HEK293 (cell line): Measurements from ENCODE around the gene GLMP.
A peak's percentile ranks its signal among the peaks of the same experiment; 100 is the strongest.

Experiments used
- ATF2 ChIP-seq: fragments of 450-650 bp; formaldehyde crosslinking; IDR thresholded peaks from 2 replicates; pipeline ENCODE4 v1.5.1; 2016; ENCODE audit warnings: missing biosample characterization, missing genetic modification characterization, low read depth
- BCL11B ChIP-seq: fragments of 450-650 bp; formaldehyde crosslinking; IDR thresholded peaks from 2 replicates; pipeline ENCODE4 v1.5.1; 2016; ENCODE audit warnings: low read depth, missing biosample characterization, missing genetic modification characterization
- GFI1B ChIP-seq: fragments of 450-650 bp; formaldehyde crosslinking; IDR thresholded peaks from 2 replicates; pipeline ENCODE4 v1.5.1; 2016; ENCODE audit warnings: missing biosample characterization, missing genetic modification characterization
- HOXA7 ChIP-seq: sonication (generic); formaldehyde crosslinking; IDR thresholded peaks from 2 replicates; pipeline ENCODE4 v1.8.1; 2022; ENCODE audit warnings: missing genetic modification reagents, borderline replicate concordance
- KLF1 ChIP-seq: fragments of 450-650 bp; formaldehyde crosslinking; IDR thresholded peaks from 2 replicates; pipeline ENCODE4 v1.5.1; 2016; ENCODE audit warnings: missing biosample characterization, missing genetic modification characterization
- KLF8 ChIP-seq: fragments of 450-650 bp; formaldehyde crosslinking; IDR thresholded peaks from 2 replicates; pipeline ENCODE4 v1.5.1; 2016; ENCODE audit warnings: missing biosample characterization, missing genetic modification characterization
- MYNN ChIP-seq: fragments of 450-650 bp; formaldehyde crosslinking; IDR thresholded peaks from 2 replicates; pipeline ENCODE4 v1.5.1; 2016; ENCODE audit warnings: missing biosample characterization, missing genetic modification characterization, borderline replicate concordance
- REPIN1 ChIP-seq: fragments of 450-650 bp; formaldehyde crosslinking; IDR thresholded peaks from 2 replicates; pipeline ENCODE4 v1.5.1; 2017; ENCODE audit warnings: missing biosample characterization, missing genetic modification characterization, low read depth
- SP2 ChIP-seq: fragments of 450-650 bp; formaldehyde crosslinking; IDR thresholded peaks from 2 replicates; pipeline ENCODE4 v1.5.1; 2016; ENCODE audit warnings: missing biosample characterization, missing genetic modification characterization
- ZBTB11 ChIP-seq: fragments of 450-650 bp; formaldehyde crosslinking; conservative IDR thresholded peaks from 2 replicates; pipeline ENCODE4 v1.5.1; 2016; ENCODE audit warnings: low read depth, missing biosample characterization, missing genetic modification characterization
- ZBTB26 ChIP-seq: fragments of 450-650 bp; formaldehyde crosslinking; optimal IDR thresholded peaks from 2 replicates; pipeline ENCODE3; 2016; ENCODE audit warnings: missing biosample characterization, mild to moderate bottlenecking, missing genetic modification characterization
- ZBTB7A ChIP-seq: fragments of 450-650 bp; formaldehyde crosslinking; IDR thresholded peaks from 2 replicates; pipeline ENCODE4 v1.5.1; 2016; ENCODE audit warnings: low read depth, missing biosample characterization, missing genetic modification characterization
- ZBTB8A ChIP-seq: fragments of 450-650 bp; formaldehyde crosslinking; IDR thresholded peaks from 2 replicates; pipeline ENCODE4 v1.5.1; 2016; ENCODE audit warnings: missing biosample characterization, missing genetic modification characterization
- ZIC2 ChIP-seq: fragments of 450-650 bp; formaldehyde crosslinking; IDR thresholded peaks from 2 replicates; pipeline ENCODE4 v1.5.1; 2016; ENCODE audit warnings: missing biosample characterization, missing genetic modification characterization
- ZNF112 ChIP-seq: fragments of 450-650 bp; formaldehyde crosslinking; IDR thresholded peaks from 2 replicates; pipeline ENCODE4 v1.5.0; 2017; ENCODE audit warnings: missing biosample characterization, missing genetic modification characterization
- ZNF121 ChIP-seq: fragments of 450-650 bp; formaldehyde crosslinking; IDR thresholded peaks from 2 replicates; pipeline ENCODE4 v1.5.1; 2016; ENCODE audit warnings: missing biosample characterization, missing genetic modification characterization
- ZNF132 ChIP-seq: fragments of 450-650 bp; formaldehyde crosslinking; IDR thresholded peaks from 2 replicates; pipeline ENCODE4 v1.5.1; 2017; ENCODE audit warnings: missing biosample characterization, missing genetic modification characterization, borderline replicate concordance
- ZNF146 ChIP-seq: fragments of 450-650 bp; formaldehyde crosslinking; IDR thresholded peaks from 2 replicates; pipeline ENCODE4 v1.5.1; 2016; ENCODE audit warnings: missing biosample characterization, missing genetic modification characterization
- ZNF175 ChIP-seq: fragments of 450-650 bp; formaldehyde crosslinking; IDR thresholded peaks from 2 replicates; pipeline ENCODE4 v1.5.1; 2016; ENCODE audit warnings: missing biosample characterization, missing genetic modification characterization
- ZNF2 ChIP-seq: fragments of 450-650 bp; formaldehyde crosslinking; IDR thresholded peaks from 2 replicates; pipeline ENCODE4 v1.5.1; 2016; ENCODE audit warnings: missing biosample characterization, missing genetic modification characterization
- ZNF202 ChIP-seq: fragments of 450-650 bp; formaldehyde crosslinking; IDR thresholded peaks from 2 replicates; pipeline ENCODE4 v1.5.1; 2016; ENCODE audit warnings: missing biosample characterization, missing genetic modification characterization, borderline replicate concordance
- ZNF221 ChIP-seq: fragments of 450-650 bp; formaldehyde crosslinking; IDR thresholded peaks from 2 replicates; pipeline ENCODE4 v1.5.1; 2017; ENCODE audit warnings: missing biosample characterization, missing genetic modification characterization, borderline replicate concordance
- ZNF280C ChIP-seq: fragments of 450-650 bp; formaldehyde crosslinking; IDR thresholded peaks from 2 replicates; pipeline ENCODE4 v1.5.1; 2016; ENCODE audit warnings: missing biosample characterization, missing genetic modification characterization
- ZNF341 ChIP-seq: fragments of 450-650 bp; formaldehyde crosslinking; IDR thresholded peaks from 2 replicates; pipeline ENCODE4; 2016; ENCODE audit warnings: low read depth, missing biosample characterization, missing genetic modification characterization
- ZNF423 ChIP-seq: fragments of 450-650 bp; formaldehyde crosslinking; IDR thresholded peaks from 2 replicates; pipeline ENCODE4 v1.5.1; 2016; ENCODE audit warnings: missing biosample characterization, missing genetic modification characterization
- ZNF600 ChIP-seq: fragments of 450-650 bp; formaldehyde crosslinking; IDR thresholded peaks from 2 replicates; pipeline ENCODE4 v1.5.1; 2016; ENCODE audit warnings: missing biosample characterization, missing genetic modification characterization
- ZNF610 ChIP-seq: fragments of 450-650 bp; formaldehyde crosslinking; IDR thresholded peaks from 2 replicates; pipeline ENCODE4 v1.5.1; 2016; ENCODE audit warnings: missing biosample characterization, missing genetic modification characterization, borderline replicate concordance
- ZNF624 ChIP-seq: fragments of 450-650 bp; formaldehyde crosslinking; IDR thresholded peaks from 2 replicates; pipeline ENCODE4 v1.5.1; 2017; ENCODE audit warnings: missing biosample characterization, missing genetic modification characterization
- ZNF777 ChIP-seq: fragments of 450-650 bp; formaldehyde crosslinking; IDR thresholded peaks from 2 replicates; pipeline ENCODE4 v1.5.1; 2017; ENCODE audit warnings: missing biosample characterization, missing genetic modification characterization, borderline replicate concordance
- ZNF830 ChIP-seq: fragments of 450-650 bp; IDR thresholded peaks from 2 replicates; pipeline ENCODE4 v1.5.0; 2018; ENCODE audit warnings: missing biosample characterization, missing genetic modification characterization, low read depth, mild to moderate bottlenecking, moderate library complexity

GLMP gene

GRCh38 chr1:156281693-156282478 lies 13.6 kb downstream of the GLMP start (continued):
- TF ChIP-seq ZNF146 (no peak; the same call in 1 of the 2 replicates), ATF2 (tag by site-specific recombination) (no peak), ZNF610 (tag by site-specific recombination) (0 out of 2 replicates have a peak, but pooled peaks have one; percentile 4), MYNN (tag by site-specific recombination) (peak; percentile 10; the same call in 1 of the 2 replicates), ZNF132 (tag by site-specific recombination) (no peak), ZBTB26 (no peak), KLF1 (peak; percentile 79), ZNF202 (tag by site-specific recombination) (no peak), ZNF2 (tag by site-specific recombination) (no peak), ZBTB11 (no peak), ZNF112 (tag by site-specific recombination) (no peak), ZNF121 (no peak), ZBTB7A (tag by site-specific recombination) (no peak), REPIN1 (tag by site-specific recombination) (peak; percentile 32; the same call in 1 of the 2 replicates), ZNF221 (no peak), SP2 (tag by site-specific recombination) (peak; percentile 77), ZNF280C (tag by site-specific recombination) (no peak), KLF8 (tag by site-specific recombination) (peak; percentile 34; the same call in 1 of the 2 replicates), ZIC2 (tag by site-specific recombination) (no peak), ZNF175 (tag by site-specific recombination) (no peak), ZNF423 (tag by site-specific recombination) (no peak), BCL11B (no peak), ZNF830 (no peak), GFI1B (tag by site-specific recombination) (no peak), ZNF341 (no peak), ZBTB8A (tag by site-specific recombination) (peak; percentile 87), ZNF600 (tag by site-specific recombination) (no peak), ZNF624 (no peak), ZNF777 (tag by site-specific recombination) (no peak), HOXA7 (no peak)
